IMR-90 (cell line): ENCODE results near the gene CDH13. TPM values are rescaled to one million over a fixed set of nuclear protein-coding genes. Genes with fewer than 3 reads are reported as not detected.
A peak's percentile ranks its signal among the peaks of the same experiment; 100 is the strongest.

Experiments
- ATAC-seq: fragments of 200-7000 bp; cut with Tn5 transposase; 2 replicates; pipeline ENCODE4 v1.9.1; 2020; ENCODE audit warnings: low read depth, mild to moderate bottlenecking, moderate library complexity
- BruUV-seq: library from RNA; stranded (reverse); fragments of 400-500 nt; replicated peaks from 2 replicates; lab custom pipeline; 2021; lab: Mats Ljungman, UMichigan
- CTCF ChIA-PET: fragments of 300-600 bp; formaldehyde crosslinking; extraction: SDS; loops from one replicate; lab custom pipeline; 2021; ENCODE audit warnings: antibody characterized with exemption; lab: Yijun Ruan, JAX
- POLR2A ChIA-PET: fragments of 300-600 bp; sonication (Branson Sonifier 250); formaldehyde crosslinking; loops from one replicate; lab custom pipeline; 2022; ENCODE audit warnings: antibody characterized with exemption; ENCODE audit not compliant: unreplicated experiment; lab: Charles Lee
- DNase-seq: peaks from one replicate; pipeline ENCODE4 v3.0.0; 2013
- H2AFZ ChIP-seq: replicated peaks from 2 replicates; pipeline ENCODE3; 2013; ENCODE audit warnings: low read length, mild to moderate bottlenecking; ENCODE audit not compliant: poor library complexity
- H2AK5ac ChIP-seq: 2 replicates; pipeline ENCODE4 v1.6.1; 2013; ENCODE audit warnings: low read depth, low read length, inconsistent platforms
- H2AK9ac ChIP-seq: replicated peaks from 2 replicates; pipeline ENCODE3; 2013; ENCODE audit warnings: mild to moderate bottlenecking, low read depth, low read length, moderate library complexity; ENCODE audit not compliant: poor library complexity
- H2BK120ac ChIP-seq: 2 replicates; pipeline ENCODE4 v1.6.1; 2013; ENCODE audit warnings: low read depth, low read length, inconsistent platforms
- H2BK15ac ChIP-seq: 3 replicates; pipeline ENCODE4 v1.6.1; 2013; ENCODE audit warnings: low read depth, low read length, inconsistent platforms
- H2BK20ac ChIP-seq: 2 replicates; pipeline ENCODE4 v1.6.1; 2013; ENCODE audit warnings: low read depth, mild to moderate bottlenecking, inconsistent platforms, low read length, moderate library complexity
- H2BK5ac ChIP-seq: 2 replicates; pipeline ENCODE4 v1.6.1; 2013; ENCODE audit warnings: mild to moderate bottlenecking, low read depth, low read length, inconsistent platforms; ENCODE audit not compliant: poor library complexity, severe bottlenecking
- H3K14ac ChIP-seq: replicated peaks from 2 replicates; pipeline ENCODE4 v1.6.1; 2013; ENCODE audit warnings: low read depth, low read length, inconsistent platforms
- H3K18ac ChIP-seq: 2 replicates; pipeline ENCODE4 v1.6.1; 2013; ENCODE audit warnings: low read depth, low read length, control low read depth
- H3K23ac ChIP-seq: 2 replicates; pipeline ENCODE4 v1.6.1; 2013; ENCODE audit warnings: low read depth, low read length, inconsistent platforms
- H3K27ac ChIP-seq: 2 replicates; pipeline ENCODE4 v1.5.1; 2013; ENCODE audit warnings: mild to moderate bottlenecking, control low read depth, low read length; ENCODE audit not compliant: insufficient read depth
- H3K27me3 ChIP-seq: 2 replicates; pipeline ENCODE4 v1.6.1; 2013; ENCODE audit warnings: low read length; ENCODE audit not compliant: control insufficient read depth, insufficient read depth
- H3K36me3 ChIP-seq: 2 replicates; pipeline ENCODE4 v1.6.1; 2013; ENCODE audit warnings: low read length, mixed read lengths; ENCODE audit not compliant: control insufficient read depth, insufficient read depth
- H3K4ac ChIP-seq: 2 replicates; pipeline ENCODE4 v1.6.1; 2013; ENCODE audit warnings: low read depth, low read length, inconsistent platforms
- H3K4me1 ChIP-seq: 2 replicates; pipeline ENCODE4 v1.6.1; 2013; ENCODE audit warnings: low read length, mixed read lengths; ENCODE audit not compliant: control insufficient read depth, insufficient read depth
- H3K4me2 ChIP-seq: 2 replicates; pipeline ENCODE4 v1.6.1; 2013; ENCODE audit warnings: low read depth, mild to moderate bottlenecking, control low read depth, low read length, moderate library complexity
- H3K4me3 ChIP-seq: 2 replicates; pipeline ENCODE4 v1.5.1; 2013; ENCODE audit warnings: low read depth, mild to moderate bottlenecking, control low read depth, low read length, moderate library complexity; ENCODE audit not compliant: insufficient read depth
- H3K56ac ChIP-seq: 2 replicates; pipeline ENCODE4 v1.6.1; 2013; ENCODE audit warnings: low read length, inconsistent platforms; ENCODE audit not compliant: insufficient read depth; ENCODE audit errors: extremely low read depth
- H3K79me1 ChIP-seq, 2 experiments: 2 replicates each; pipeline ENCODE4 v1.6.1; 2013; ENCODE audit warnings: low read length in 2 of 2, inconsistent platforms in 1 of 2, low read depth in 1 of 2
- H3K9ac ChIP-seq: 2 replicates; pipeline ENCODE4 v1.6.1; 2013; ENCODE audit warnings: low read depth, low read length, control low read depth
- H3K9me1 ChIP-seq: 2 replicates; pipeline ENCODE4 v1.6.1; 2013; ENCODE audit warnings: low read length, inconsistent platforms; ENCODE audit not compliant: insufficient read depth
- H3K9me3 ChIP-seq: 2 replicates; pipeline ENCODE4 v1.6.1; 2013; ENCODE audit warnings: low read length; ENCODE audit not compliant: control insufficient read depth, insufficient read depth
- H4K20me1 ChIP-seq: 2 replicates; pipeline ENCODE4 v1.6.1; 2013; ENCODE audit warnings: low read length, inconsistent platforms; ENCODE audit not compliant: insufficient read depth
- H4K5ac ChIP-seq: 2 replicates; pipeline ENCODE4 v1.6.1; 2013; ENCODE audit warnings: mild to moderate bottlenecking, low read depth, low read length, control low read depth
- H4K8ac ChIP-seq, 2 experiments: 2 replicates each; pipeline ENCODE4 v1.6.1; 2013; ENCODE audit warnings: low read depth in 2 of 2, low read length in 2 of 2, control low read depth in 1 of 2, inconsistent platforms in 1 of 2
- H4K91ac ChIP-seq: 2 replicates; pipeline ENCODE4 v1.6.1; 2013; ENCODE audit warnings: low read depth, low read length, inconsistent platforms; ENCODE audit not compliant: insufficient read depth
- FOS ChIP-seq: fragments of 150-350 bp; IDR thresholded peaks from 2 replicates; pipeline ENCODE4 v1.6.1; 2016; ENCODE audit warnings: low read depth, low read length
- RFX5 ChIP-seq: IDR thresholded peaks from 2 replicates; pipeline ENCODE4 v1.8.0; 2012; ENCODE audit warnings: low read depth, mild to moderate bottlenecking, low read length, moderate library complexity
- WGBS, 2 experiments: methylation state at CpG; one replicate each; pipeline versions ENCODE4 v1.1.5 to v1.1.7; 2013; ENCODE audit warnings: missing lambda C conversion rate in 2 of 2; ENCODE audit not compliant: insufficient read length in 1 of 2; ENCODE audit errors: extremely low coverage in 2 of 2; 5-methylcytosine and 5-hydroxymethylcytosine counted together
- dilution Hi-C: fragments of 300-500 bp; cut with HindIII; formaldehyde crosslinking; loops from one replicate; pipeline ENCODE4 v1.14.3; 2018; ENCODE audit warnings: low sequenced_read_pairs; ENCODE audit not compliant: unreplicated experiment
- in situ Hi-C: fragments of 300-500 bp; cut with MboI; formaldehyde crosslinking; loops from 3 replicates; pipeline ENCODE4 v1.14.3; 2019; ENCODE audit warnings: low sequenced_read_pairs, inconsistent platforms, mixed read lengths
- intact Hi-C: fragments of 100-400 bp; cut with micrococcal nuclease; formaldehyde crosslinking; loops from 2 replicates; pipeline ENCODE4 v1.10.0; 2022
- polyA plus RNA-seq, 3 experiments: library from polyadenylated mRNA; depleted of rRNA; stranded (reverse); fragments of >200 nt; gene quantifications; 2 replicates each; pipeline ENCODE4 v1.2.3, GENCODE V29; 2012; ENCODE audit warnings: low replicate concordance in 1 of 3
- total RNA-seq: library from RNA; depleted of rRNA; stranded (reverse); fragments of >200 nt; gene quantifications from 2 replicates; pipeline ENCODE4 v1.2.3, GENCODE V29; 2012

The CDH13 gene
- total and polyA plus RNA-seq, 2 of the 4 experiments (the other 2 are of a cell fraction), result 61.6 to 74.7 TPM

- Histone ChIP-seq H2AK9ac (no peak overlapping the region), H3K14ac (no peak overlapping the region), H3K18ac (no peak overlapping the region), H2BK5ac (no peak overlapping the region), H3K9me1 (no peaks in the 10 kb centered on the region), H4K8ac (no peak overlapping the region), H2BK20ac (no peak overlapping the region), H3K4me2 (no peak overlapping the region), H4K20me1 (no peaks in the 10 kb centered on the region), H2BK15ac (no peak overlapping the region), H3K9ac (no peak overlapping the region), H3K79me1 (peaks cover 7 to 20% of the 10 kb centered on the region in 2 experiments; a peak in 2 of 4 replicates), H3K27ac (no peak overlapping the region), H3K4me1 (no peaks in the 10 kb centered on the region), H3K56ac (no peak overlapping the region), H4K91ac (no peak overlapping the region), H3K9me3 (no peaks in the 10 kb centered on the region), H3K4me3 (no peak overlapping the region), H3K4ac (no peak overlapping the region), H2AK5ac (no peak overlapping the region), H2BK120ac (no peak overlapping the region), H4K5ac (no peak overlapping the region), H3K23ac (no peak overlapping the region), H3K27me3 (no peaks in the 10 kb centered on the region), H3K36me3 (no peaks in the 10 kb centered on the region), H2AFZ (no peak overlapping the region)
- ATAC-seq (no peak), DNase-seq (peak; percentile 58)
- BruUV-seq, result no TSS peak
- TF ChIP-seq FOS (peak; percentile 19; the same call in 1 of the 2 replicates), RFX5 (no peak)
- in situ Hi-C loops, result no loop called here
- intact Hi-C loops, result no loop called here
- WGBS, 2 experiments, result no CpG with 5 or more reads among the region's 5 CpGs
- ChIA-PET CTCF (interaction anchor here (0.6 kb wide), 1 partner anchor 16 kb away, joined by 3 read pairs; no protein-coding TSS in a partner anchor), POLR2A (no interaction called here)
- dilution Hi-C loops, result no loop called here
Measured at GRCh38 chr16:82741073-82741615, 114.4 kb downstream of the CDH13 start.
